HepG2 (cell line): Measurements from ENCODE around the gene GADD45A. TPM values are rescaled to one million over a fixed set of nuclear protein-coding genes. Genes with fewer than 3 reads are reported as not detected.

Experiments
- ATAC-seq: fragments of 200-7000 bp; cut with Tn5 transposase; 3 replicates; pipeline ENCODE4 v1.9.1; 2020; ENCODE audit warnings: mild to moderate bottlenecking, moderate library complexity
- BruUV-seq: library from RNA; stranded (reverse); fragments of 400-500 nt; replicated peaks from 2 replicates; lab custom pipeline; 2021; lab: Mats Ljungman, UMichigan
- CTCF ChIA-PET: fragments of 300-600 bp; formaldehyde crosslinking; extraction: SDS; loops from one replicate; lab custom pipeline; 2021; ENCODE audit warnings: low total read pairs, inconsistent platforms, low intra/inter-chr PET ratio; lab: Yijun Ruan, JAX
- POLR2A ChIA-PET: fragments of 350-600 bp; sonication (Branson Sonifier 250); formaldehyde crosslinking; loops from one replicate; lab custom pipeline; 2020; ENCODE audit warnings: antibody characterized with exemption, inconsistent platforms; lab: Yijun Ruan, JAX
- DNase-seq: peaks from one replicate; pipeline ENCODE4 v3.0.0-alpha.2; 2015; ENCODE audit warnings: low spot score
- FAIRE-seq: peaks from 3 replicates; lab custom pipeline; 2011; peaks lifted over from hg19 to GRCh38; lab: Jason Lieb, UNC
- H2AFZ ChIP-seq: one replicate; pipeline ENCODE4 v1.6.1; 2011; ENCODE audit warnings: low read length, inconsistent platforms
- H3K27ac ChIP-seq: fragments of 300-600 bp; 3 replicates; pipeline ENCODE4 v1.8.0; 2011; ENCODE audit warnings: mixed run types, mild to moderate bottlenecking, mixed read lengths, low read length, inconsistent platforms; ENCODE audit not compliant: insufficient read depth; ENCODE audit errors: extremely low read length
- H3K27me3 ChIP-seq, 2 experiments: fragments of 200-600 bp in 1 of 2; 2 replicates in 1 of 2; 3 replicates in 1 of 2; pipeline versions ENCODE4 v1.6.0 to v1.8.0; 2011; ENCODE audit warnings: low read length in 2 of 2, mild to moderate bottlenecking in 2 of 2, moderate library complexity in 2 of 2, inconsistent platforms in 1 of 2; ENCODE audit not compliant: insufficient read depth in 2 of 2, control insufficient read depth in 1 of 2
- H3K36me3 ChIP-seq, 2 experiments: fragments of 200-600 bp in 1 of 2; replicated peaks in 1 of 2; 2 replicates in 1 of 2; 3 replicates in 1 of 2; pipeline versions ENCODE4 v1.5.1 to v1.8.0; 2011; ENCODE audit warnings: low read length in 2 of 2, inconsistent platforms in 1 of 2; ENCODE audit not compliant: insufficient read depth in 2 of 2, control insufficient read depth in 1 of 2
- H3K4me1 ChIP-seq: 2 replicates; pipeline ENCODE4 v1.5.1; 2012; ENCODE audit warnings: low read length, inconsistent platforms; ENCODE audit not compliant: insufficient read depth
- H3K4me2 ChIP-seq: 2 replicates; pipeline ENCODE4 v1.6.0; 2011; ENCODE audit warnings: low read depth, low read length, inconsistent platforms
- H3K4me3 ChIP-seq, 3 experiments: fragments of 200-600 bp in 1 of 3; sonication (generic), shearing (Covaris generic) in 1 of 3; replicated peaks in 1 of 3; 2 replicates each; pipeline ENCODE4 v1.5.1; 2011 to 2016; ENCODE audit warnings: low read length in 3 of 3, inconsistent platforms in 2 of 3, low read depth in 2 of 3, mild to moderate bottlenecking in 2 of 3, control low read depth in 1 of 3, mixed read lengths in 1 of 3; ENCODE audit not compliant: insufficient read depth in 1 of 3
- H3K79me2 ChIP-seq: one replicate; pipeline ENCODE4 v1.6.1; 2011; ENCODE audit warnings: low read length, inconsistent platforms; ENCODE audit not compliant: insufficient read depth
- H3K9ac ChIP-seq: 2 replicates; pipeline ENCODE4 v1.6.0; 2011; ENCODE audit warnings: mild to moderate bottlenecking, low read depth, low read length, inconsistent platforms; ENCODE audit not compliant: insufficient read depth
- H3K9me3 ChIP-seq: 2 replicates; pipeline ENCODE4 v1.5.1; 2012; ENCODE audit warnings: mild to moderate bottlenecking, low read length
- H4K20me1 ChIP-seq: 2 replicates; pipeline ENCODE4 v1.6.0; 2011; ENCODE audit warnings: inconsistent platforms, mild to moderate bottlenecking, low read length, moderate library complexity; ENCODE audit not compliant: insufficient read depth
- KMT2A ChIP-seq: sonication (generic); formaldehyde crosslinking; IDR thresholded peaks from 2 replicates; pipeline ENCODE4 v1.4.0; 2020; ENCODE audit warnings: missing genetic modification reagents
- PCBP2 ChIP-seq: fragments of 200-400 bp; formaldehyde crosslinking; optimal IDR thresholded peaks from 2 replicates; pipeline ENCODE3; 2018; ENCODE audit warnings: low read length, low read depth; ENCODE audit not compliant: poor library complexity, severe bottlenecking
- U2AF1 ChIP-seq: fragments of 200-400 bp; formaldehyde crosslinking; optimal IDR thresholded peaks from 2 replicates; pipeline ENCODE3; 2017; ENCODE audit warnings: mild to moderate bottlenecking, low read depth, low read length
- ZNF235 ChIP-seq: sonication (generic); formaldehyde crosslinking; IDR thresholded peaks from 2 replicates; pipeline ENCODE4 v1.8.1; 2023; ENCODE audit warnings: mild to moderate bottlenecking, missing genetic modification reagents, borderline replicate concordance
- ZNF337 ChIP-seq: sonication (generic); formaldehyde crosslinking; IDR thresholded peaks from 2 replicates; pipeline ENCODE4 v1.5.1; 2020; ENCODE audit warnings: missing genetic modification reagents, low read depth, mild to moderate bottlenecking, borderline replicate concordance
- ZNF674 ChIP-seq: sonication (generic); formaldehyde crosslinking; IDR thresholded peaks from 2 replicates; pipeline ENCODE4 v1.5.0; 2020; ENCODE audit warnings: low read depth, mild to moderate bottlenecking, missing genetic modification reagents
- ZNF7 ChIP-seq: IDR thresholded peaks from 2 replicates; pipeline ENCODE4 v1.6.1; 2016; ENCODE audit warnings: missing biosample characterization, missing genetic modification reagents
- ZNF776 ChIP-seq: sonication (generic); formaldehyde crosslinking; IDR thresholded peaks from 2 replicates; pipeline ENCODE4 v1.4.0; 2020; ENCODE audit warnings: mild to moderate bottlenecking, missing genetic modification reagents
- WGBS: methylation state at CpG from one replicate; pipeline ENCODE4 v1.1.6; 2017; ENCODE audit warnings: low lambda C conversion rate; 5-methylcytosine and 5-hydroxymethylcytosine counted together
- in situ Hi-C: cut with HindIII; loops from 2 replicates; pipeline ENCODE4 v1.10.0; 2017; ENCODE audit warnings: low pct_unique_long_range_greater_than_20kb; ENCODE audit not compliant: extremely low pct_ligation_motif_present
- intact Hi-C: fragments of 100-400 bp; cut with micrococcal nuclease; formaldehyde crosslinking; loops from one replicate; pipeline ENCODE4 v1.10.0; 2022; ENCODE audit not compliant: unreplicated experiment
- polyA plus RNA-seq, 8 experiments: library from polyadenylated mRNA; depleted of rRNA in 3 of 8; stranded (reverse) in 7 of 8; unstranded in 1 of 8; fragments of >200 nt; fragmentation: Illumina TruSeq in 4 of 8; extraction: Trizol in 4 of 8; gene quantifications; 2 replicates each; pipeline versions ENCODE4 v1.2.1 to v1.2.3, GENCODE V29; 2011 to 2016; ENCODE audit warnings: low read depth in 4 of 8, missing spikeins in 1 of 8, mixed read lengths in 1 of 8; ENCODE audit not compliant: insufficient read depth in 1 of 8
- total RNA-seq, 5 experiments: library from RNA; depleted of rRNA; stranded (reverse); fragments of >200 nt; fragmentation: Illumina TruSeq; extraction: Trizol; gene quantifications; 2 replicates each; pipeline ENCODE4 v1.2.3, GENCODE V29; 2016; ENCODE audit warnings: low read depth in 1 of 5

GADD45A gene
- total and polyA plus RNA-seq, 2 of the 13 experiments (the other 11 are each of a cell fraction or from before 2014, with no cell fraction given), result 33.2 to 46.2 TPM

- no peak overlapping the region for H3K9ac ChIP-seq
- H3K4me2 ChIP-seq, result no peak overlapping the region
- no TSS peak for BruUV-seq
- no peaks in the 10 kb centered on the region for H3K79me2 ChIP-seq
- H3K27me3 ChIP-seq, result peaks cover 1 to 5% of the 10 kb centered on the region in 2 experiments; a peak in 2 of 5 replicates
- intact Hi-C loops, result no loop called here
- H3K4me1 ChIP-seq, result peaks cover 44% of the 10 kb centered on the region
- no peak overlapping the region for H3K4me3 ChIP-seq
- DNase-seq, result no peak
- TF ChIP-seq ZNF337 (CRISPR knock-in tag) (no peak), ZNF776 (CRISPR knock-in tag) (no peak), ZNF235 (CRISPR knock-in tag) (no peak), KMT2A (CRISPR knock-in tag) (no peak), ZNF674 (CRISPR knock-in tag) (no peak), PCBP2 (no peak)
- H3K36me3 ChIP-seq, result no peaks in the 10 kb centered on the region
- no peak for ATAC-seq
- no peak overlapping the region for H2AFZ ChIP-seq
- H3K27ac ChIP-seq, result no peak overlapping the region
- no peak for FAIRE-seq
- ChIA-PET POLR2A (interaction anchor here (0.8 kb wide), 1 partner anchor 49 kb away, joined by 3 read pairs; the partner anchor contains the start of gene GADD45A), CTCF (no interaction called here)
- H3K9me3 ChIP-seq, result no peaks in the 10 kb centered on the region
- in situ Hi-C loops, result no loop called here
- H4K20me1 ChIP-seq, result no peaks in the 10 kb centered on the region
- WGBS, result 62% methylated on average over 3 of the region's 3 CpGs
Observed at GRCh38 chr1:67734323-67734690, 49.3 kb downstream of the GADD45A start.

- no peak overlapping the region for H2AFZ ChIP-seq
Observed at GRCh38 chr1:67735206-67735605, 50.2 kb downstream of the GADD45A start.

More at GRCh38 chr1:67735206-67735605, 50.2 kb downstream of the GADD45A start:
- Histone ChIP-seq H3K9me3 (no peaks in the 10 kb centered on the region), H3K4me2 (no peak overlapping the region), H3K27me3 (peaks cover 1 to 5% of the 10 kb centered on the region in 2 experiments; a peak in 2 of 5 replicates), H3K4me1 (peaks cover 46% of the 10 kb centered on the region), H3K9ac (no peak overlapping the region), H3K36me3 (no peaks in the 10 kb centered on the region), H3K4me3 (no peak overlapping the region), H4K20me1 (no peaks in the 10 kb centered on the region), H3K27ac (no peak overlapping the region), H3K79me2 (no peaks in the 10 kb centered on the region)
- POLR2A ChIA-PET, result no interaction called here
- TF ChIP-seq U2AF1 (no peak), ZNF7 (peak; percentile 41; the same call in 1 of the 2 replicates)
- CTCF ChIA-PET, result no interaction called here
- intact Hi-C loops, result no loop called here
- BruUV-seq, result no TSS peak
- WGBS, result 81% methylated on average over 3 of the region's 3 CpGs
- no peak for FAIRE-seq
- DNase-seq, result no peak
- in situ Hi-C loops, result no loop called here
- ATAC-seq, result no peak
